ENCODE results near the gene MAP7D2.

MAP7D2 gene

DNA sequence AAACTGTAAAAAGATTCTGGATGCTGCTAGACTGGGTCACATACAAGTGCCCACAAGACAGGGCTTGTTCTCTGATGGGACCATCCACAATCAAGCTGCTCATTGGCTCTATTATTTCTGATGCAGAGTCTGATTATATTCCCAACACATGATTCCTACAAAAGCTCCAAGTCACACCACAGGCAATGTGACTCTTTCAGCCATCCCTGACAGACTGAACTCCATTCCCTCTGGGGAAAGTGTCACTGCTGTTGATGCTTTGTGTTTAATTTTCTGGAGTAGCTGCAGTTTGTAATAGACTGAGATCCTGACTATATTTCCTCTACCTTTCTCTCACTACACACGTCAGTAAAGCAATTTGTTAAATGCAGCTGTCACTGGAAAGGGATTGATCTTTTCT lies 70.5 kb downstream of the MAP7D2 start:
- DNase-seq = peak in 10 of 56 donors; percentile 0 to 11 (median 2)

DNA sequence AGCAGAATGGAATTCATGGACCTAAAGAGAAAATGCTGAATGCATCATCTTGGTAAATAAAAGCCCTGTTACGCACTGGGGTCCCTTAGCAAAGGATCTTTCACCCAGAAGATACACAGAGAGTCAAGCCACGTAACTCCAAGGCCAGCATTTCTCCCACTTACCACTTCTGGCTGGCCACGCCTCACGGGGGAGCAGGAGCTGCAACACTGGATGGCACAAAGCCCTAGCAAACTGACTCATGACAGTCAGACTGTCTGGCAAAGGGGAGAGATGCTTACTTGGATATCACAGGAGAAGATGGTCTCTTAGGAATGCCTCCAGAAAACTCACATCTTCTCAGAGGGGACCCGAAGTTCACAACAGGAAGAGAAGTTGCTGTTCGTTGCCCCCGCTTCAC lies 74.5 kb downstream of the MAP7D2 start:
- no peak for DNase-seq

DNA sequence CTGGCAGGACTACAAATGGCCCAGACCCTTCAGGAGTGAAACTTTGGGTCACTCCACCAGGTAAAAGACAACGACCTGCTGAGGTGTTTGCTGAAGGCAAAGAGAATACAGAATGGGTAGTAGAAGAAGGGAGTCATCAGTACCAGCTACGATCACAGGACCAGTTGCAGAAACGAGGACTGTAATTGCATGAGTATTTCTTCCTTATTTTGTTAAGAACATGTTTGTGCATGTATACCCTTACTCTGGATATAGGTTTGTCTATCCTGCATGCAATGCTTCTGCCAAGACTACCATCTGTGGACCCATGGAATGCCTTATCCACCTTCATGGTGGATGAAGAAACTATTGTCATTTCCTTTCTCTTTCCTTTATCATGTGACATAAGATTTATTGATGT lies 77.7 kb downstream of the MAP7D2 start:
- DNase-seq = no peak

DNA sequence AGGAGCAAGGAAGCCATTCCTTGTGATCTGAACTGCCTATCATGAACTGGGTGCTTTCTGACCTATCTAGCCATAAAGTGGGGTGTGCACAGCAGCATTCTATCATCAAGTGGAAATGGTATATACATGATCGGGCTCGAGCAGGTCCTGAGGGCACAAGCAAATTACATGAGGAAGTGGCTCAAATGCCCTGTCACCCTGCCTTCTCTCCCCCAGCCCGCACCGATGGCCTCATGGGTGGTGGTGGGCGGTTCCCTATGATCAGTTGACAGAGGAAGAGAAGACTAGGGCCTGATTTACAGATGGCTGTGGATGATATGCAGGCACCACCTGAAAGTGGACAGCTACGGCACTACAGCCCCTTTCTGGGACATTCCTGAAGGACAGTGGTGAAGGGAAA lies 79.5 kb downstream of the MAP7D2 start:
- no peak for DNase-seq

- no peak for DNase-seq
Observed at GRCh38 chrX:20032201-20032600, 84.5 kb downstream of the MAP7D2 start.

DNA sequence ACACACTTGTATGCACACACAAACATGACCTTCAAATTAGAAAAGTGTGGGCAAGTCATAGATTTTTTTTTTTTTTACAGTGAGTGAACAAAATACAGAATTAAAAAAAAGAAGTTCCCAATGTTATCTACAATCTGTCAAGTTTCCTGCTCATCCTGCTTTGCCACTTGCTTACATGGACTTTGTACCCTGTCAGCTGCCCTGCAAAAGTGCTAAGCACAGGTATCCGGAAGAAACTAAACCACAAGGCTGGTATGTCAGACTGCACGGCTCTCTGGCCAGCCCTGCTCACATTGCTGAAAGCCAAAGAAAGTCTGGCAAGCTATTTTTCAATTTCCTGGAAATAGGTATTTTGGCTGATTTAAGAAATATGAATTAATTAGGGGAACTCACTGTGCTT lies 87.0 kb downstream of the MAP7D2 start:
- no peak for DNase-seq

DNA sequence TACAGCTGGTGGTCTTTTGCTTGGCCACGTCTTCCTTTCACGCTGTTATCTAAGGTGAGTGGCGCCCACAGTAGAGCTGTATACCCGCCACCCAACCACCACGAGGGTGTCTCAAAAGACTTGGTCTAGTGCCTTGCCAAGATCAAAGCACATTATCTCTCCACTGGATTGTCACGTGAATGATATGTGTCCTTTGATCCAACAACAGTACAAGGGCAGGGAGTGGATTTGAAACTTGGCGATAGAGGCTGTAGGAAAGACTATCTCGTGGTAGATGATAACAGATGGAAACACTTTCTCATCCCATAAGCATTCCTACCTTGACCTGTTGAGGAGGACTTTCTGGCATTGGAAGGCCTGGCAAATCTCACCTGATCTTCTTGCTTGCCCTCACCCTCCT lies 88.1 kb downstream of the MAP7D2 start:
- DNase-seq = no peak

DNA sequence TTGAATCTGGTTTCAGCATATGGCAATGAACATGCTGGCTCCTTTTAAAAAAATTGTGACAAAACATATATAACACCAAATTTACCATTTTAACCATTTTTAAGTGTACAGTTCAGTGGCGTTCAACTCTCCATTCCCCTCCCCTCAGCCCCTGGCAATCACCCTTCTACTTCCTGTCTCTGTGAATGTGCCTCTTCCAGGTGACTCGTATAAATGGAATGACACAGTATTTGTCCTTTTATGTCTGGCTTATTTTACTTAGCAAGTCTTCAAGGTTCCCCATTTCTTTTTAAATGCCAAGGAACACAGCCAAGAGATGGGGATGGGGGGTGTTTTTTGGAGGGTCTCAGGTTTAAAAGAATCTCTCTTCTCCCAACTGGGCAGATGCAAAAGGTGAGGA lies 90.4 kb downstream of the MAP7D2 start:
- DNase-seq = no peak

GRCh38 chrX:20019672-20020365 lies 96.9 kb downstream of the MAP7D2 start:
- no peak for DNase-seq

GRCh38 chrX:20016616-20016945 lies 100.1 kb downstream of the MAP7D2 start:
- DNase-seq = no peak

DNA sequence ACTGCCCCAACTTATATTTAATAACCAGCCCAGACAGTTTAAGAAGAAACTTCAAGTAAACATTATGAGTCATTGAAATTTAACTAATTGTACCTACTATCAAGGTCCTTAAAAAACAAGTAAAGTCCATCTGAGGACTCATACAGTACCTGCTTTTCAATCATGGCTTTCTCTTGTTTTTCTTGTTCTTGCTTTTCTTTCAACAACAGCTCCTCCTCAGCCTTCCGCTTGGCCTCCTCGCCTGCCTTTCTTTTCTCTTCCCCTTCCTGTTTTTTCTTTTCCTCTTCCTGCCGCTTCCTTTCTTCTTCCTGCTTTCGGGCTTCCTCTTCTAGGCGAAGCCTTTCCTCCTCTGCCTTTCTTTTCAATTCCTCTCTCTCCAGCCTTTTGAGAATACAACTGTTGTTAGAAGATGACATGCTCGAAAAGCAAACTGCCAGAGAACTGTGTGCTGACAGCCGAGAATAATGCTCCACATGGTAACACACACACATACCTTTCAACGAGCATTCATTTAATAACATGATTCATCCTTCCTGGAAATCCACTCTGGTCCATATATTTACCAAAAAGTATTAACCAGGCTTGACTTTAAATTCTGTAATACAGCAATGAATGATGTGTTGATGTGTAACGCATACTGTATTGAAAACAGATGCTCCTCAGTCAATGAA lies 100.6 kb downstream of the MAP7D2 start:
- DNase-seq = no peak

DNA sequence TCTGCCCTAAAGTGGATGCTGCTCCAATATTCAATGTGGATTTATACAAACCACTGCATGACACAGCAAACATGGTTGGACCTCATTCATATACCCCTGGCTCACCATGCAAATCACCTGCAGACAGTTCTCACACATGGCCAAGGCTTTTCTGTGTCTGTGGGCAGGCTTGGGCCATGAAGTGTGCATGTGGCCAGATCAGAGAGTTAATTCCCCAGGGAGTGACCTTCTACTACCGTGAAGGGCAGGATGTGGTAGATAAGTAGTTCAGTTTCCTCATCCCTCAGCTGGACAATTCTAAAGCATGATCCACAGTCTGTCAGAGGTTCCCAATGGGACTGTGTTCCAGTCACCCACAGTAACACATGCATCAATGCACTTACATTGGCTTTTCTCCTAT lies 101.3 kb downstream of the MAP7D2 start:
- no peak for DNase-seq

- no peak for DNase-seq
Observed at GRCh38 chrX:20011608-20012007, 105.1 kb downstream of the MAP7D2 start.

DNA sequence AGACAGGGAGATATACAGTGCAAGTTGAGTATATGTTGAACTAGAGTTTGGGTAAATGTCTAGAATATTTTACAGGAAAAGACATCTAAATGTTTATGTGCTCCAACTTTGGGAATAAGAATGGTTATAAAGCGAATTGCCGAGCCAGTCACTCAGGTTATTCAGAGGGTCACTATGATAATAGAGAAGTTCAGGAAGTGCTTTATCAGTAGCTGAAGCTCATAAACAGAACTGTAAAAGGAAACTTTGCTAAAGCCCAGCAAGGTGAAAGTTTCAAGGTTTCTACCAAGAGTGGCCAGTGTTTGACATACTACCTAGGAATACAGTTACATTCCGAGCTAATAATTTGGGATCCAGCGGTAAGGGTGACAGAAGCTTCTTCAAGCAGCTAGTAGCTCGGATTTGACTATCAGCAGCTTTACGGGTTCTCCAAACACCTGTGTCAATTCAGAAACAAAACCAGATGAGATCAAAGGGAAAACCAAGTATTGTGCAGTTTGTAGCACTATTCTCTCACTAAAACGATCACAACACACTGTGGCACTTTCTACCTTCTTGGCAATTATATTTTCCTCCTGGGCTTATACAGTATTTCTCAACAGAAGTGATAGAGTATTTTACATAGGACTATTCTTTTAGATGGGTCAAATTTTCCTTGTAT lies 108.6 kb downstream of the MAP7D2 start:
- no peak for DNase-seq

GRCh38 chrX:20005883-20006282 lies 110.8 kb downstream of the MAP7D2 start:
- DNase-seq = no peak

- no peak for DNase-seq
Observed at GRCh38 chrX:20001588-20001987, 115.1 kb downstream of the MAP7D2 start.

DNA sequence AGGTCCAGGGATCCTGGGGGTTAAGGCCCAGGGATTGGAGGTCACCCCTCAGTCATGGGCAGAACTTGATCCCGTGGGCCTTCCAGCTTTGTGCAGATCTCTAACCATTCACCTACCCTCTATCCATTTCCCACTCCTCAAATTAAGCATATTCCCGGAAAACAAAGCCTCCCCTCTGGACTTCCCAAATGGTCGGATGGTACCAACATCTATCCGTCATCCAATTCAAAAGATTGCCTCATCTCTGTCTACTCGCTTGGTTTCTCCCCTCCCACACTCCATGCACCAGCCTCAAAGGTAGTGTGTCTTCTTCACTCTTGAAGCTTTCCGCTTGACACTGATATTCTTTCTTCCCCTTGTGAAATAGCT lies 125.4 kb downstream of the MAP7D2 start:
- no peak for DNase-seq

DNA sequence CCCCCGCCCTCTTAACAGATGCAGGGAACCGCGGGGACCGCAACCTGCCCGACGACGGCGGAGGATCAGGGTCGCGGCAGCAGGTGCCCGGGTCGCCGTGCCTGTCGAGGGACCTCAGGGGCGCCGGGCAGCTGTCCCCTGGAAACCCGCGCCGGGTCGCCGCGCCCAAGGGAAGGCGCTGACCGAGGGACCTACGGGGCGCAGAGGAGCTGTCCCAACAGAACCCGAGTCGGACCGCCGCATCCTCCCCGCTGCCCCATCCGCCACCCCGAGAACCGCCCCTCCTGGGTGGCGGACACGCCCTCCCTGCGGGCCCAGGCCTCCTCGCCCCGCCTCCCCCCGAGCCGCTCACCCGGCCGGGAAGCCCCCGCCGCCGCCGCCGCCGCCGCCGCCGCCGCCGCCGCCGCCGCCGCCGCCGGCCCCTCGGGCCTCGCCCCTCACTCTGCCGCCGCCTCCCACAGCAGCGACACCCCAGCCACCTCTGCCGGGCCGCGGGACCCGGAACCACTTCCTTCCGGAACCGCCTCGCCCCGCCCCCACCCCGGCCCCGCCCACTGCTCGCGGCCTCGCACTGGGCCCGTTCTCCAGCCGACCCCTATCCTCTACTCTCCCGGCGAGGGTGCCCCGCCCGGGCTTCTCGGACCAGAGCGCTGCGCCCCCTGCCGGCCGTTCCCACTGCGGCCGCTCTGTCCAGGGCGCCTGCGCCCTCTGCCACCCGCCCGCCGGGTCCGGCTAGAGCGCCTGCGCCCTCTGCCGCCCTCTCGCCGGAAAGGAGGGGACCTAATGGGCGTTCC lies 126.0 kb downstream of the MAP7D2 start, which contains the start of gene BCLAF3:
TSS of gene BCLAF3 (minus strand) at position 506 of the 794 bp plus-strand sequence. CDS start 20,797 bp downstream, outside the sequence.
- DNase-seq = peak in 55 of 56 donors; percentile 10 to 89 (median 75)

DNA sequence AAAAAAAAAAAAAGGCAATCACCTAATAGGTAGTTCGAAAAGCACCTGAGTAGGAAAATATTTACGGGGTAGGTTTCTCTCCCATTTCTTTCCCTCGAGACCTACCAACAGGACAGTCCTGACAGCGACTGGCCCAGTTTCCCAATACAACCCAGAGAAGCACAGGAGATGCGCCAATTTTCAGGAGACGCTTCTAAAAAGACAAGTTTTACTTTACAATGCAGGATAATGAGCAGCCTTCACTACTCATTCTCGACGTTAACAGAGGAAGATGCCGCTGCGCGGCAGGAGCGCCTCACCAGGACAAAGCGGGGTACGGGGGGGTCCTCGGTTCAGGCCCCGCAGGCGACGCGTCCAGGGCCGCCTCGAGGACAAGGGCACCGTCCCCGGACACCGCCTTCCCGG lies 126.6 kb downstream of the MAP7D2 start:
- DNase-seq = peak in 11 of 56 donors; percentile 3 to 52 (median 15)

- DNase-seq = no peak
Observed at GRCh38 chrX:19987856-19988255, 128.9 kb downstream of the MAP7D2 start.

GRCh38 chrX:19986531-19986930 lies 130.2 kb downstream of the MAP7D2 start:
- DNase-seq = no peak

- no peak for DNase-seq
Observed at GRCh38 chrX:19981947-19982346, 134.8 kb downstream of the MAP7D2 start.

Data from nucleus accumbens (tissue), 56 donors.